ENCODE data around the gene ZNF605. TPM values are rescaled to one million over a fixed set of nuclear protein-coding genes. Genes with fewer than 3 reads are reported as not detected.
"Not testable (repeated sequence)": the region's sequence is repeated elsewhere in the genome, so short reads cannot be mapped to it uniquely, and the experiment has no call there.

Gene ZNF605
- total RNA-seq (1 to 10 TPM; 4.5 to 6.4 TPM), total RNA-seq (16.1 to 16.7 reads per million in 2 donors)

- no peaks in the 10 kb centered on the region for H3K9me3 ChIP-seq (ENCODE audit: control insufficient read depth, low read length, poor library complexity, severe bottlenecking)
- Mint-ChIP-seq H3K4me3 (peak within 1 kb of the TSS; percentile 89), H3K27me3 (no peaks in the 10 kb centered on the region), H3K4me1 (peaks cover 8% of the 10 kb centered on the region), H3K36me3 (ENCODE audit: low read depth) (no peaks in the 10 kb centered on the region), H3K27ac (peak within 1 kb of the TSS; percentile 85)
- ATAC-seq (peak; percentile 99), DNase-seq (peak; percentile 75 to 80 (median 78))
Measured at GRCh38 chr12:132956011-132956788, at the start of gene ZNF605. Gene ZNF605, minus strand, starts transcription at chr12:132956306. Its CDS starts 10,671 bp downstream, at chr12:132945635.

- ATAC-seq = no peak
- Mint-ChIP-seq H3K4me3 (no peak overlapping the region), H3K27ac (no peak overlapping the region), H3K36me3 (ENCODE audit: low read depth) (peaks cover 5% of the 10 kb centered on the region), H3K27me3 (no peaks in the 10 kb centered on the region), H3K4me1 (no peaks in the 10 kb centered on the region)
- no peak for DNase-seq
- H3K9me3 ChIP-seq (ENCODE audit: control insufficient read depth, low read length, poor library complexity, severe bottlenecking) = peaks cover 41% of the 10 kb centered on the region
Measured at GRCh38 chr12:132998741-132999140, 42.6 kb upstream of the ZNF605 start.

DNA sequence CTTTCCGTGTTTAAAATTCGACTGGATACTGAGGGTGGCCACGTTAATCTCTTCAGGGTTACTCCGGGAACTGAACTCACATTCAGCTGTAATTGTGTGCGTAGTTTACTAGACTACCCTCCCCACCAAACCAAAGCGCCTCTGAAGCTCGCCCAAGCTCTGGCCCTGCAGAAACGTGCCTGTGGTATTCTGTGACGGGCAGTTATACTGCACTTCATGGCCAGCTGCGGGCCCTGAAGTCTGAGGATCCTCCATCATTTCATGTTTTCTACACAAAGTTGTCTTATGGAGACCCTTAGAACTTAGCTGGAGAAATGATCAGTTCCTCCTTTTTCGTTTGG, 30.7 kb upstream of the ZNF605 start:
- Mint-ChIP-seq H3K4me3 (peak overlapping the region; percentile 90), H3K27ac (peak overlapping the region; percentile 95), H3K36me3 (ENCODE audit: low read depth) (peaks cover 4% of the 10 kb centered on the region), H3K27me3 (no peaks in the 10 kb centered on the region), H3K4me1 (peaks cover 14% of the 10 kb centered on the region)
- ATAC-seq (peak; percentile 3), DNase-seq (no peak)
- H3K9me3 ChIP-seq (ENCODE audit: control insufficient read depth, low read length, poor library complexity, severe bottlenecking) = peaks cover 3% of the 10 kb centered on the region

DNA sequence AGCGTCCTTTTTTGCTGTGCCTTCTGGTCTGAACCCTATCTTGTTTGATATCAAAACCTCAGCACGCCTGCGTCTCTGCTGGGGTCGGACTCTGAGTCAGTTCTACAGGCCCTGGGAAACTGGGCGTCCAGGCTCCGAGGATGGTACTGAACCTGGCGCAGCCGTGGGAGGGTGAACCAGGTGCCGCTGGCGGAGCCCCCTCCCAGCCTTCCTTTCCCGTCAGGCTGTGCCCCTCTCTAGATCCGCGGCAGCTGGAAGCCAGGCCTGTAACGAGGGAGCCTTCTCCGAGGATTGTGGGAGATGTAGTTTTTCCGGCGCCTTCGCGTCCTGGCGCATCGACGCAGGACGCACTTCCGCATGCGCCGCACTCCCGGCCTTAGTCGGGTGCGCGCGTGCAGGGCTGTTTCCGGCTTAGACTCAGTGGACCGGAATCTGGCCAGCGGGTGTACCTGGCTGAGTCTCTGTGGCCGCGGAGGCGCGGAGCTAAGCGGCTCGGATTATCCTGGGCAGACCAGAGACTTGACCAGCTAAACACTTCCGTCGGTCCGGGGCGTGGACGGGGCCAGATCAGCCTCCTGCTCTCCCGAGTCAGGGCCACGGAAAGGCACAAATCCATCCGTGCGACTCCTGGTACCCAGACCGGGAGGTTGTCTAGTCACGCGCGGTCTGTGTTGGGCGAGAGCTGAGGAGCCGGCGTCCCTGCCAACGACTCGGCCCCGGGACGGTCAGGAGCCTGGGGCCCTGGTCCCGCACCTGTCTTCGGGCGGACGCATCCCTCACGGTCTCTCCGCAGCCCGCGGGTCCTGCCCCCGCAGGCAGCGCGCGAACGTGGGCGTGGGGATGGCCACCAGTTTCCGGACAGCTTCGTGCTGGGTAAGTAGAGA, 30.1 kb upstream of the ZNF605 start, which contains the start of gene ZNF26:
Gene ZNF26 (plus strand): TSS at position 367 of the 884 bp plus-strand sequence. CDS start 474 bp downstream, at position 841.
- DNase-seq = peak; percentile 74 to 77 (median 76)
- H3K27me3 Mint-ChIP-seq = no peaks in the 10 kb centered on the region
- peak; percentile 98 for ATAC-seq
- H3K4me3 Mint-ChIP-seq = peak within 1 kb of the TSS; percentile 90
- peak within 1 kb of the TSS; percentile 95 for H3K27ac Mint-ChIP-seq
- peaks cover 3% of the 10 kb centered on the region for H3K9me3 ChIP-seq (ENCODE audit: control insufficient read depth, low read length, poor library complexity, severe bottlenecking)
- H3K36me3 Mint-ChIP-seq (ENCODE audit: low read depth) = peaks cover 4% of the 10 kb centered on the region
- H3K4me1 Mint-ChIP-seq = peaks cover 14% of the 10 kb centered on the region

- H3K4me3 Mint-ChIP-seq; H3K36me3 Mint-ChIP-seq (ENCODE audit: low read depth); H3K9me3 ChIP-seq (ENCODE audit: control insufficient read depth, low read length, poor library complexity, severe bottlenecking); H3K27ac Mint-ChIP-seq; H3K4me1 Mint-ChIP-seq; ATAC-seq; DNase-seq; H3K27me3 Mint-ChIP-seq: not testable (repeated sequence)
Measured at GRCh38 chr12:132976870-132977269, 20.8 kb upstream of the ZNF605 start.

DNA sequence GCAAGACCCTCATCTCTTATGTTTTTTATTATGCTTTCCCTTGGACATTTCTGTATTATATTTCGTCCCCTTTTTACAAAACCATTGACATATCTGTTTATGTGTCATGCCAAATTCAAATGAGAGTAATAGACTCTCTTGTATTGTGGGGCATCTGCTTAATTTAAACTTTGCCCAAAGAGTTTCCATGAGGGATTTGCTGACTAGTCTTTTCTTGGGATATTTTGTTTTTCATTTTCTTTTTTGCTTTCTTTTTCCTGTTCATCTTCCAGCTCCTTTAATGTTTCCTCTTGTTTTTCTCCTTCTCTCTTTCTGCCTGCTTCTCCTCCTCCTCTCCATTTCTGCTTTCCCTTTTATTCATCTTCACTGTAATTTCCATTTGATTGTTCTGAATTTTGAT, 16.3 kb upstream of the ZNF605 start:
- H3K27ac Mint-ChIP-seq = no peak overlapping the region
- no peak overlapping the region for H3K4me3 Mint-ChIP-seq
- no peak for ATAC-seq
- no peaks in the 10 kb centered on the region for H3K4me1 Mint-ChIP-seq
- peaks cover 7% of the 10 kb centered on the region for H3K27me3 Mint-ChIP-seq
- no peak for DNase-seq
- no peaks in the 10 kb centered on the region for H3K9me3 ChIP-seq (ENCODE audit: control insufficient read depth, low read length, poor library complexity, severe bottlenecking)
- peaks cover 6% of the 10 kb centered on the region for H3K36me3 Mint-ChIP-seq (ENCODE audit: low read depth)

DNA sequence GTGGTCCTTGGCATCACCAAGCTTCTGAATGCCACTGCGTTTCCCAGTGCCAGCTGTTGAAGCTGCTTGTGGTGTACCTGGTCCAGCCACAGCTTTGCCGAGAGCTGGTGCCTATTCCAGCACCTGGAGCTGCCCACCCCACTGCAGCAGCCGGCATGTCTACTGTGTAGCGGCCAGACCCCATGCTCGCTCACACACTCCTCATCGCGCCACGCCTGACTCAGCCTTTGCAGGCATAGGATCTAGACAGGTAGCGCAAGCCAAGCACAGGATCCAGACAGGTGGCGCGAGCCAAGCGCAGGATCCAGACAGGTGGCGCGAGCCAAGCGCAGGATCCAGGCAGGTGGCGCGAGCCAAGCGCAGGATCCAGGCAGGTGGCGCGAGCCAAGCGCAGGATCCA, 11.6 kb upstream of the ZNF605 start:
- Mint-ChIP-seq H3K4me1 (no peaks in the 10 kb centered on the region), H3K27ac (no peak overlapping the region), H3K27me3 (no peaks in the 10 kb centered on the region), H3K4me3 (no peak overlapping the region), H3K36me3 (ENCODE audit: low read depth) (peaks cover 4% of the 10 kb centered on the region)
- H3K9me3 ChIP-seq (ENCODE audit: control insufficient read depth, low read length, poor library complexity, severe bottlenecking) = no peaks in the 10 kb centered on the region
- ATAC-seq = no peak
- no peak for DNase-seq

DNA sequence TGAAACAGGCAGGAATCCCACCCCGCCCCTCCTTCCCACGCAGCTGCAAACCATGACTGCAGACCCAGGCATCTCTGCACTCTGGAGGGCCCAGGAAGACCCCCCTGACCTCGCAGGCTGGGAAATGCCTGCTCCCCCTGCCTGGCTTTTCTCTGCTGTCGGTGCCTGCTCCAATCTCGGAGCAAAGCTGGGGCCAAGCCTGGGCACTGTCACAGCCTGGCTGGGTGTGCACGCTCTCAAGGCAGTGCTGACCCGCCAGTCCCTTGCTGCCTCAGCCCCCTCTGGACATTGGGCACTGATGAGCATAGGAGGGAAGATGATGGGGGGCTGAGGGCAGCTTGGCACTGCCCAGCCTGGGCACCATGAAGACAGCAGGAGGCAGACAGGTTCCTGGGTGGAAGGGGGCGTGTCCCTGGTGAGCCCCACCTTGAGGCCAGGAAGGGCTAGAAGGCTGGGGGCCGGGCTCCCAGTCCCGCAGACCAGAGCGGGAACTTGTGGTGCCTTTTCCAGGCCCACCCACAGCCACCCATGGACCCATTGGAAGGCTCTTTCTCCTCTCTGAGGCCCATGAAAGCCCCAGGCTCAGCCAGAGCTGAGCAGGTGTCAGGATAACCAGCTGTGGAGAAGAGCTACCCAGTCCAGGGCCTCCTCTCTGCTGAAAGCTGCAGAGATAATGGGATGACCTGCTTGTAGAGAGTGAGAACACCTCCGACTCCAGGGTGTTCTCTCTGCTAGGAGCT, 10.7 kb upstream of the ZNF605 start:
- H3K27ac Mint-ChIP-seq = no peak overlapping the region
- DNase-seq (no peak), ATAC-seq (no peak)
- peaks cover 4% of the 10 kb centered on the region for H3K36me3 Mint-ChIP-seq (ENCODE audit: low read depth)
- H3K27me3 Mint-ChIP-seq = no peaks in the 10 kb centered on the region
- H3K4me1 Mint-ChIP-seq = no peaks in the 10 kb centered on the region
- no peak overlapping the region for H3K4me3 Mint-ChIP-seq
- no peaks in the 10 kb centered on the region for H3K9me3 ChIP-seq (ENCODE audit: control insufficient read depth, low read length, poor library complexity, severe bottlenecking)

DNA sequence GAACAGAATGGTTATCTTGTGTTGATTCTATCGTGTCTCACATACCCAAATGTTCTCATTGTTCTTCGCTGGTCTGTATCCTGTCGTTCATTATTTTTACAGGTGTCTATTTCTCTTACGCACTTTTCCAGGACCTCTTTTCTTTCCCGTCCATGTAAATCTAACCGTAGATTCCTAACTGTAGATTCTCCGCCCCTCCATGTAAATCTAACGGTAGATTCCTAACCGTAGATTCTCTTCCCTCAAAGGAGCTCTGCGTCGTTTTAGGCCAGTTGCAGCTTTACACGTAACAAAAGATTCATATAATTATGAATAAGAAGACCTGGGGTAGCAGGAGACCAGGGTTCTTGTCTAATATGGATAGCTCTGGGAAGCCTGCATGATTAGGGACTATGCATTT, 9.7 kb upstream of the ZNF605 start:
- Mint-ChIP-seq H3K27me3 (no peaks in the 10 kb centered on the region), H3K4me1 (no peaks in the 10 kb centered on the region), H3K36me3 (ENCODE audit: low read depth) (peaks cover 6% of the 10 kb centered on the region), H3K27ac (no peak overlapping the region), H3K4me3 (no peak overlapping the region)
- ATAC-seq (no peak), DNase-seq (no peak)
- H3K9me3 ChIP-seq (ENCODE audit: control insufficient read depth, low read length, poor library complexity, severe bottlenecking) = no peaks in the 10 kb centered on the region

GRCh38 chr12:132963947-132964346, 7.8 kb upstream of the ZNF605 start:
- not testable (repeated sequence) for H3K4me3 Mint-ChIP-seq; H3K36me3 Mint-ChIP-seq (ENCODE audit: low read depth); ATAC-seq; H3K27ac Mint-ChIP-seq; DNase-seq; H3K4me1 Mint-ChIP-seq; H3K27me3 Mint-ChIP-seq; H3K9me3 ChIP-seq (ENCODE audit: control insufficient read depth, low read length, poor library complexity, severe bottlenecking)

DNA sequence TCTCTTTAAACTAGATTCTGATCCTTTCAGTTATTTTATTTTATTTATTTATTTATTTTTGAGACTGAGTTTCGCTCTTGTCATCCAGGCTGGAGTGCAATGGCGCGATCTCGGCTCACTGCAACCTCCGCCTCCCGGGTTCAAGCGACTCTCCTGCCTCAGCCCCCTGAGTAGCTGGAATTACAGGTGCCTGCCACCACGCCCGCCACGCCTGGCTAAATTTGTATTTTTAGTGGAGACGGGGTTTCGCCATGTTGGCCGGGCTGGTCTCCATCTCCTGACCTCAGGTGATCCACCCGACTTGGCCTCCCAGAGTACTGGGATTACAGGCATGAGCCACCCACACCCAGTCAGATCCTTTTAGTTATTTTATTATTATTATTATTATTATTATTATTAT, 5.7 kb upstream of the ZNF605 start:
- not testable (repeated sequence) for H3K27me3 Mint-ChIP-seq; DNase-seq; H3K4me1 Mint-ChIP-seq; H3K4me3 Mint-ChIP-seq; H3K9me3 ChIP-seq (ENCODE audit: control insufficient read depth, low read length, poor library complexity, severe bottlenecking); H3K36me3 Mint-ChIP-seq (ENCODE audit: low read depth); H3K27ac Mint-ChIP-seq; ATAC-seq

- peak; percentile 41 for ATAC-seq
- H3K9me3 ChIP-seq (ENCODE audit: control insufficient read depth, low read length, poor library complexity, severe bottlenecking) = no peaks in the 10 kb centered on the region
- Mint-ChIP-seq H3K27me3 (no peaks in the 10 kb centered on the region), H3K4me1 (peaks cover 8% of the 10 kb centered on the region), H3K27ac (peak overlapping the region; percentile 85), H3K36me3 (ENCODE audit: low read depth) (no peaks in the 10 kb centered on the region), H3K4me3 (peak overlapping the region; percentile 89)
- DNase-seq = no peak
Measured at GRCh38 chr12:132955094-132956010, 754 bp downstream of the ZNF605 start.

Measured in T-helper 17 cell (primary cell).